ENCODE results near the gene SNUPN.

DNA sequence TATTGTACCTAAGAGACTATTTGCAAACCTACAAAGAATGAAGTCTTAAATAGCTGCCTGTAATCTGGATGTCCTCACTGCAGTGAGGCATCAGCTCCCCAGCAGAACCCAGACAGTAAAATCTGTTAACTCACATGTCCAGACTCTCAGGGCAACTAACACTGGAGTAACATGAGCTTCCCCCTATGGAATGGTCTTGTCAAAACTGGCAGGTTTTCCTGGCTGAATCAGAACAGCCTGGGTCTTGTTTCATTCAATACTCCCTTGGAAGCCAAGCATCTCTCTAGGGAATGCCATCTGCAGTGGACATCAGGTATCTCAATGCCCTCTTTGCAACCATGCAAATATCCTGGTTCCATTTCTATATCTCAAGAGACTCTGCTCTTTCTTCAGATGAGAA is 70.8 kb downstream of the SNUPN start:
- TF ChIP-seq, protein P1, sequence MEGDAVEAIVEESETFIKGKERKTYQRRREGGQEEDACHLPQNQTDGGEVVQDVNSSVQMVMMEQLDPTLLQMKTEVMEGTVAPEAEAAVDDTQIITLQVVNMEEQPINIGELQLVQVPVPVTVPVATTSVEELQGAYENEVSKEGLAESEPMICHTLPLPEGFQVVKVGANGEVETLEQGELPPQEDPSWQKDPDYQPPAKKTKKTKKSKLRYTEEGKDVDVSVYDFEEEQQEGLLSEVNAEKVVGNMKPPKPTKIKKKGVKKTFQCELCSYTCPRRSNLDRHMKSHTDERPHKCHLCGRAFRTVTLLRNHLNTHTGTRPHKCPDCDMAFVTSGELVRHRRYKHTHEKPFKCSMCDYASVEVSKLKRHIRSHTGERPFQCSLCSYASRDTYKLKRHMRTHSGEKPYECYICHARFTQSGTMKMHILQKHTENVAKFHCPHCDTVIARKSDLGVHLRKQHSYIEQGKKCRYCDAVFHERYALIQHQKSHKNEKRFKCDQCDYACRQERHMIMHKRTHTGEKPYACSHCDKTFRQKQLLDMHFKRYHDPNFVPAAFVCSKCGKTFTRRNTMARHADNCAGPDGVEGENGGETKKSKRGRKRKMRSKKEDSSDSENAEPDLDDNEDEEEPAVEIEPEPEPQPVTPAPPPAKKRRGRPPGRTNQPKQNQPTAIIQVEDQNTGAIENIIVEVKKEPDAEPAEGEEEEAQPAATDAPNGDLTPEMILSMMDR (IDR thresholded peaks at IDR 0.05): no peak
- no peak for TF ChIP-seq EZH2 (IDR thresholded peaks at IDR 0.05; ENCODE audit: borderline replicate concordance, insufficient read depth, low read depth, low read length, poor library complexity, severe bottlenecking)
